NCI-H187 (cell line): Measurements from ENCODE around the gene SRGAP1.

Experiments used
- DNase-seq, 2 experiments: peaks; one replicate each; lab custom pipeline; 2025; lab: John Stamatoyannopoulos, UW

Gene SRGAP1

GRCh38 chr12:64203775-64204174, 359.3 kb downstream of the SRGAP1 start:
- DNase-seq: no peak

GRCh38 chr12:64205542-64205941, 361.0 kb downstream of the SRGAP1 start:
- no peak for DNase-seq

GRCh38 chr12:64207453-64207852, 363.0 kb downstream of the SRGAP1 start:
- DNase-seq: no peak
